Measurements from ENCODE around the gene KCNG4. TPM values are rescaled to one million over a fixed set of nuclear protein-coding genes. Genes with fewer than 3 reads are reported as not detected.

The KCNG4 gene
- total and polyA plus RNA-seq, 10 of the 15 experiments (the other 5 are each of a cell fraction or from before 2014, with no cell fraction given) = not detected

DNA sequence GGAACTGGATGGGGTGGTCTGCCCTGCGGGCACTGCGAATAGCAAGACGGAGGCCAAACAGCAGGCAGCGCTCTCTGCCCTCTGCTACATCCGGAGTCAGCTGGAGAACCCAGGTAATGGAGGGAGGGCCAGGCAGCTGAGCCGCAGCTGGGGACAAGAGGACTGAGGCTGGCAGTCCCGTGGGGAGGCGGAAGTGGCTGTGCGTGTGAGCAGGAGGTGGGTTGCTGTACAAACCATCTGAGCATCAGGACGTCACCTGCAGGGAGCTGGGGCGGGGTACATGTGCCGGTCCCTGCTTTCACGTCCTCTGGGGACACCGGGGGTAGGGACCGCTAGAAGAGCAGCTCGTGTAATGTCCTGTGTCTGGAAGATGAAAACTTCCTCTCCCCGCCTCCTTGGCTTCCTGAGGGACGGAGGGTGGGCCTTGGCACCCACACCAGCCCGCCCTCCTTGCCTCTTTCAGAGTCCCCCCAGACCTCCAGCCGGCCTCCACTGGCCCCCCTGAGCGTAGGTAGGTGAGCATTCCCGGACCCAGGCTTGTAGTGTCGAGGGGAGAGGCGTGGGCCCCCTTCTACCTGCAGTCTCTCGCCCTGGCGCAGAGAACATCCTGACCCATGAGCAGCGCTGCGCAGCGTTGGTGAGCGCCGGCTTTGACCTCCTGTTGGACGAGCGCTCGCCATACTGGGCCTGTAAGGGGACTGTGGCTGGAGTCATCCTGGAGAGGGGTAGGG is 45.2 kb downstream of the KCNG4 start:
- CTCF ChIA-PET = interaction anchor here (1.6 kb wide), 1 partner anchor 8 kb away, joined by 5 read pairs; the partner anchor contains the start of gene TAF1C
- H3K4me1 ChIP-seq (ENCODE audit: control insufficient read depth, insufficient read depth, low read length) = no peaks in the 10 kb centered on the region
- in situ Hi-C loops (cut with MboI) (no loop called here), intact Hi-C loops (cut with micrococcal nuclease; ENCODE audit: unreplicated experiment) (no loop called here)
- TF ChIP-seq NBN (IDR thresholded peaks at IDR 0.05) = no peak
- TF ChIP-seq, protein P1, sequence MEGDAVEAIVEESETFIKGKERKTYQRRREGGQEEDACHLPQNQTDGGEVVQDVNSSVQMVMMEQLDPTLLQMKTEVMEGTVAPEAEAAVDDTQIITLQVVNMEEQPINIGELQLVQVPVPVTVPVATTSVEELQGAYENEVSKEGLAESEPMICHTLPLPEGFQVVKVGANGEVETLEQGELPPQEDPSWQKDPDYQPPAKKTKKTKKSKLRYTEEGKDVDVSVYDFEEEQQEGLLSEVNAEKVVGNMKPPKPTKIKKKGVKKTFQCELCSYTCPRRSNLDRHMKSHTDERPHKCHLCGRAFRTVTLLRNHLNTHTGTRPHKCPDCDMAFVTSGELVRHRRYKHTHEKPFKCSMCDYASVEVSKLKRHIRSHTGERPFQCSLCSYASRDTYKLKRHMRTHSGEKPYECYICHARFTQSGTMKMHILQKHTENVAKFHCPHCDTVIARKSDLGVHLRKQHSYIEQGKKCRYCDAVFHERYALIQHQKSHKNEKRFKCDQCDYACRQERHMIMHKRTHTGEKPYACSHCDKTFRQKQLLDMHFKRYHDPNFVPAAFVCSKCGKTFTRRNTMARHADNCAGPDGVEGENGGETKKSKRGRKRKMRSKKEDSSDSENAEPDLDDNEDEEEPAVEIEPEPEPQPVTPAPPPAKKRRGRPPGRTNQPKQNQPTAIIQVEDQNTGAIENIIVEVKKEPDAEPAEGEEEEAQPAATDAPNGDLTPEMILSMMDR (IDR thresholded peaks at IDR 0.05 in 2 of 3, conservative IDR thresholded peaks at IDR 0.05 in 1 of 3; ENCODE audit: control insufficient read depth in 2 of 3, extremely low read depth in 1 of 3, insufficient read depth in 1 of 3, low read depth in 3 of 3, low read length in 3 of 3) = 0 out of 6 replicates have a peak, but pooled peaks of 1 of the 3 experiments have one; percentile 5
- BruUV-seq (replicated peaks) = no TSS peak
- H3K27me3 ChIP-seq (replicated peaks in 1 of 2; ENCODE audit: control insufficient read depth in 2 of 2, insufficient read depth in 2 of 2, low read length in 1 of 2) = no peaks in the 10 kb centered on the region
- H3K9me3 ChIP-seq (replicated peaks; ENCODE audit: control insufficient read depth, insufficient read depth, low read length) = no peaks in the 10 kb centered on the region
- WGBS (ENCODE audit: insufficient coverage, insufficient replicate concordance, low lambda C conversion rate, missing lambda C conversion rate) = 49% methylated on average over 34 of the region's 34 CpGs
- SMC1A ChIA-PET (ENCODE audit: uncharacterized antibody, unreplicated experiment) = no interaction called here
- no peak overlapping the region for H3K4me3 ChIP-seq
- no peaks in the 10 kb centered on the region for H3K79me2 ChIP-seq (ENCODE audit: control insufficient read depth, insufficient read depth, low read length)
- no peaks in the 10 kb centered on the region for H3K36me3 ChIP-seq (ENCODE audit: control insufficient read depth in 2 of 2, insufficient read depth in 2 of 2, low read length in 1 of 2)
- H4K20me1 ChIP-seq (ENCODE audit: control insufficient read depth, insufficient read depth) = no peaks in the 10 kb centered on the region
- ATAC-seq = peak; percentile 47
- H2AFZ ChIP-seq (ENCODE audit: control insufficient read depth, low read depth, low read length) = peak overlapping the region; percentile 28; the same call in 1 of the 2 replicates
- H3K27ac ChIP-seq (ENCODE audit: control insufficient read depth, insufficient read depth) = no peak overlapping the region
- H3K4me2 ChIP-seq (ENCODE audit: control insufficient read depth, insufficient read depth) = peak overlapping the region; percentile 28; the same call in 1 of the 2 replicates
- RAD21 ChIA-PET (ENCODE audit: unreplicated experiment) = no interaction called here
- POLR2A ChIA-PET = no interaction called here
- no peak for DNase-seq (ENCODE audit: low read depth, low spot score)
- no peak overlapping the region for H3K9ac ChIP-seq (ENCODE audit: control insufficient read depth, insufficient read depth, low read length)
- no peak for FAIRE-seq

DNA sequence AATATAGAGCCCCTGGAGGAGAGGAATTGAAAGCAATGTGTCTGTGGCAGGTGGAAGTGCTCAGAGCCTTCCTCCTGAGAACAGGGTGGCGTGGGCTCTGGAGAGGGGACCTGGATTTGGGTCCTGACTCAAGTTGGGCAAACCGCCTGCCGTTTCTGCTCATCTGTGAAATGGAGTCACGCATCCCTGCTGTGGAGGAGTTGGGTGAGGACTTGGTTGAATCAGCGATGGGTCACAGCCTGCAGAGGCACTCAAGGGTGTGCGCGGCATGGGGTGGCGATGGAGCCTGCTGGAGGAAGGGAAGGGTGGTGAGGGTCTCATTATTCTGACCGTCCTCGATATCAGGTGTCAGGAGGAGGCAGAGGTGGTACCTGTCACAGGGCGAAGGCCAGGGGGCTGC is 45.8 kb downstream of the KCNG4 start:
- ATAC-seq = no peak
- DNase-seq (ENCODE audit: low read depth, low spot score) = no peak
- no peak overlapping the region for H3K4me3 ChIP-seq
- BruUV-seq (replicated peaks) = no TSS peak
- TF ChIP-seq, protein P2, sequence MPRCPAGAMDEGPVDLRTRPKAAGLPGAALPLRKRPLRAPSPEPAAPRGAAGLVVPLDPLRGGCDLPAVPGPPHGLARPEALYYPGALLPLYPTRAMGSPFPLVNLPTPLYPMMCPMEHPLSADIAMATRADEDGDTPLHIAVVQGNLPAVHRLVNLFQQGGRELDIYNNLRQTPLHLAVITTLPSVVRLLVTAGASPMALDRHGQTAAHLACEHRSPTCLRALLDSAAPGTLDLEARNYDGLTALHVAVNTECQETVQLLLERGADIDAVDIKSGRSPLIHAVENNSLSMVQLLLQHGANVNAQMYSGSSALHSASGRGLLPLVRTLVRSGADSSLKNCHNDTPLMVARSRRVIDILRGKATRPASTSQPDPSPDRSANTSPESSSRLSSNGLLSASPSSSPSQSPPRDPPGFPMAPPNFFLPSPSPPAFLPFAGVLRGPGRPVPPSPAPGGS (IDR thresholded peaks at IDR 0.05; ENCODE audit: borderline replicate concordance, insufficient read depth, low read depth, low read length, poor library complexity, severe bottlenecking) = peak; percentile 50
- TF ChIP-seq NR2C1 (IDR thresholded peaks at IDR 0.05) = no peak
- H2AFZ ChIP-seq (ENCODE audit: control insufficient read depth, low read depth, low read length) = no peak overlapping the region
- no peak overlapping the region for H3K4me2 ChIP-seq (ENCODE audit: control insufficient read depth, insufficient read depth)
- H3K27ac ChIP-seq (ENCODE audit: control insufficient read depth, insufficient read depth) = no peak overlapping the region
- ChIA-PET POLR2A (no interaction called here), RAD21 (ENCODE audit: unreplicated experiment) (no interaction called here), SMC1A (ENCODE audit: uncharacterized antibody, unreplicated experiment) (no interaction called here), CTCF (no interaction called here)
- H3K9me3 ChIP-seq (replicated peaks; ENCODE audit: control insufficient read depth, insufficient read depth, low read length) = no peaks in the 10 kb centered on the region
- no peaks in the 10 kb centered on the region for H3K36me3 ChIP-seq (ENCODE audit: control insufficient read depth in 2 of 2, insufficient read depth in 2 of 2, low read length in 1 of 2)
- FAIRE-seq = no peak
- H3K9ac ChIP-seq (ENCODE audit: control insufficient read depth, insufficient read depth, low read length) = no peak overlapping the region
- WGBS (ENCODE audit: insufficient coverage, insufficient replicate concordance, low lambda C conversion rate, missing lambda C conversion rate) = 82% methylated on average over 11 of the region's 11 CpGs
- intact Hi-C loops (cut with micrococcal nuclease; ENCODE audit: unreplicated experiment) (no loop called here), in situ Hi-C loops (cut with MboI) (no loop called here)
- no peaks in the 10 kb centered on the region for H3K79me2 ChIP-seq (ENCODE audit: control insufficient read depth, insufficient read depth, low read length)
- no peaks in the 10 kb centered on the region for H4K20me1 ChIP-seq (ENCODE audit: control insufficient read depth, insufficient read depth)
- H3K4me1 ChIP-seq (ENCODE audit: control insufficient read depth, insufficient read depth, low read length) = no peaks in the 10 kb centered on the region
- no peaks in the 10 kb centered on the region for H3K27me3 ChIP-seq (replicated peaks in 1 of 2; ENCODE audit: control insufficient read depth in 2 of 2, insufficient read depth in 2 of 2, low read length in 1 of 2)

All from GM12878 (cell line).